Endothelial cell of umbilical vein (primary cell): ENCODE measurements around the gene ARHGAP15. TPM values are rescaled to one million over a fixed set of nuclear protein-coding genes. Genes with fewer than 3 reads are reported as not detected.

Experiments
- BruUV-seq: library from RNA; stranded (reverse); fragments of 400-500 nt; replicated peaks from 2 replicates; lab custom pipeline; 2021; lab: Mats Ljungman, UMichigan
- CTCF ChIA-PET: fragments of 300-600, 350-600 bp; sonication (Branson Sonifier 250); formaldehyde crosslinking; loops from one replicate; lab custom pipeline; 2021; ENCODE audit warnings: antibody characterized with exemption, inconsistent platforms; lab: Charles Lee
- POLR2A ChIA-PET: fragments of 300-600, 350-600 bp; sonication (Branson Sonifier 250); formaldehyde crosslinking; loops from one replicate; lab custom pipeline; 2021; ENCODE audit warnings: antibody characterized with exemption, inconsistent platforms; lab: Charles Lee
- DNase-seq: peaks from one replicate; pipeline ENCODE4 v3.0.0-alpha.2; 2011; ENCODE audit warnings: low read depth, low spot score
- FAIRE-seq: peaks from 2 replicates; lab custom pipeline; 2011; peaks lifted over from hg19 to GRCh38; lab: Jason Lieb, UNC
- H2AFZ ChIP-seq: 2 replicates; pipeline ENCODE4 v1.6.0; 2012; ENCODE audit warnings: low read depth, low read length, control low read depth, inconsistent platforms
- H3K27ac ChIP-seq: 2 replicates; pipeline ENCODE4 v1.5.1; 2011; ENCODE audit warnings: low read depth, mild to moderate bottlenecking, control low read depth, low read length, moderate library complexity; ENCODE audit not compliant: insufficient read depth
- H3K27me3 ChIP-seq, 2 experiments: 2 replicates each; pipeline versions ENCODE4 v1.6.0 to v1.6.1; 2011; ENCODE audit warnings: low read length in 2 of 2, mixed read lengths in 1 of 2; ENCODE audit not compliant: control insufficient read depth in 2 of 2, insufficient read depth in 2 of 2
- H3K36me3 ChIP-seq, 2 experiments: 2 replicates in 1 of 2; 3 replicates in 1 of 2; pipeline ENCODE4 v1.5.1; 2011; ENCODE audit warnings: low read length in 2 of 2, mild to moderate bottlenecking in 1 of 2, moderate library complexity in 1 of 2; ENCODE audit not compliant: control insufficient read depth in 2 of 2, insufficient read depth in 2 of 2; ENCODE audit errors: extremely low read depth in 1 of 2
- H3K4me1 ChIP-seq: 3 replicates; pipeline ENCODE4 v1.5.1; 2011; ENCODE audit warnings: mild to moderate bottlenecking, low read length; ENCODE audit not compliant: control insufficient read depth, insufficient read depth; ENCODE audit errors: extremely low read depth
- H3K4me2 ChIP-seq: 2 replicates; pipeline ENCODE4 v1.6.1; 2011; ENCODE audit warnings: low read length, control low read depth, mixed read lengths; ENCODE audit not compliant: insufficient read depth
- H3K4me3 ChIP-seq, 3 experiments: fragments of 200-600 bp in 1 of 3; sonication (generic), shearing (Covaris generic) in 1 of 3; replicated peaks in 1 of 3; 2 replicates each; pipeline ENCODE4 v1.5.1; 2011 to 2016; ENCODE audit warnings: control low read depth in 3 of 3, low read length in 3 of 3, mild to moderate bottlenecking in 2 of 3, inconsistent platforms in 1 of 3, low read depth in 1 of 3, moderate library complexity in 1 of 3; ENCODE audit not compliant: insufficient read depth in 1 of 3
- H3K79me2 ChIP-seq: 2 replicates; pipeline ENCODE4 v1.6.0; 2012; ENCODE audit warnings: low read length, inconsistent platforms; ENCODE audit not compliant: control insufficient read depth, insufficient read depth
- H3K9ac ChIP-seq: replicated peaks from 2 replicates; pipeline ENCODE3; 2011; ENCODE audit warnings: low read length, control low read depth; ENCODE audit not compliant: insufficient read depth; ENCODE audit errors: extremely low read depth
- H3K9me1 ChIP-seq: replicated peaks from 3 replicates; pipeline ENCODE4 v1.6.0; 2011; ENCODE audit warnings: mild to moderate bottlenecking, low read length; ENCODE audit not compliant: control insufficient read depth, insufficient read depth; ENCODE audit errors: extremely low read depth
- H3K9me3 ChIP-seq: replicated peaks from 2 replicates; pipeline ENCODE4 v1.5.1; 2012; ENCODE audit warnings: low read length, inconsistent platforms; ENCODE audit not compliant: control insufficient read depth, insufficient read depth
- H4K20me1 ChIP-seq: replicated peaks from 2 replicates; pipeline ENCODE3; 2011; ENCODE audit warnings: mild to moderate bottlenecking, low read length; ENCODE audit not compliant: control insufficient read depth, insufficient read depth; ENCODE audit errors: extremely low read depth
- EZH2 ChIP-seq: IDR thresholded peaks from 2 replicates; pipeline ENCODE4 v1.6.1; 2012; ENCODE audit warnings: borderline replicate concordance, low read depth, mild to moderate bottlenecking, moderate library complexity, low read length, inconsistent platforms; ENCODE audit not compliant: severe bottlenecking
- FOS ChIP-seq: IDR thresholded peaks from 2 replicates; pipeline ENCODE4 v1.6.1; 2011; ENCODE audit warnings: mild to moderate bottlenecking, low read length, moderate library complexity, borderline replicate concordance; ENCODE audit not compliant: insufficient read depth
- GATA2 ChIP-seq: IDR thresholded peaks from 2 replicates; pipeline ENCODE4 v1.7.0; 2011; ENCODE audit warnings: low read depth, mild to moderate bottlenecking, moderate library complexity, mixed read lengths, low read length; ENCODE audit not compliant: insufficient read length, insufficient read depth
- JUN ChIP-seq: IDR thresholded peaks from 2 replicates; pipeline ENCODE4 v1.6.1; 2011; ENCODE audit warnings: borderline replicate concordance, low read depth; ENCODE audit not compliant: insufficient read length, insufficient read depth
- MYC ChIP-seq: IDR thresholded peaks from one replicate; pipeline ENCODE4 v1.6.1; 2011; ENCODE audit warnings: mild to moderate bottlenecking, low read depth, low read length
- POLR2A ChIP-seq: IDR thresholded peaks from 2 replicates; pipeline ENCODE4 v1.6.1; 2012; ENCODE audit warnings: low read depth, mild to moderate bottlenecking, control low read depth, low read length
- POLR2AphosphoS5 ChIP-seq: IDR thresholded peaks from 2 replicates; pipeline ENCODE4 v1.6.1; 2012; ENCODE audit warnings: low read depth, mild to moderate bottlenecking, control low read depth, low read length, moderate library complexity; ENCODE audit not compliant: insufficient read depth
- dilution Hi-C: fragments of 300-500 bp; cut with MboI; formaldehyde crosslinking; loops from one replicate; pipeline ENCODE4 v1.15.0; 2019; ENCODE audit warnings: low sequenced_read_pairs; ENCODE audit not compliant: extremely low pct_ligation_motif_present
- intact Hi-C: fragments of 100-400 bp; cut with micrococcal nuclease; formaldehyde crosslinking; loops from one replicate; pipeline ENCODE4 v1.10.0; 2022
- polyA plus RNA-seq, 4 experiments: library from polyadenylated mRNA; depleted of rRNA in 3 of 4; stranded (reverse) in 3 of 4; unstranded in 1 of 4; fragments of >200 nt; gene quantifications; 2 replicates each; pipeline versions ENCODE4 v1.2.1 to v1.2.3, GENCODE V29; 2011 to 2012; ENCODE audit warnings: missing spikeins in 1 of 4
- total RNA-seq: library from RNA; stranded (reverse); gene quantifications from 2 replicates; pipeline ENCODE4 v1.2.3, GENCODE V29; 2021
- TF ChIP-seq, protein P1 (sequence below), 2 donors: IDR thresholded peaks; 1 replicate in 1 of 2; 2 replicates in 1 of 2; pipeline ENCODE4 v1.5.1; 2011; ENCODE audit warnings: low read length in 2 of 2, mild to moderate bottlenecking in 2 of 2, moderate library complexity in 2 of 2, control low read depth in 1 of 2, inconsistent platforms in 1 of 2, low read depth in 1 of 2; ENCODE audit not compliant: insufficient read depth in 1 of 2; ENCODE audit errors: extremely low read depth in 1 of 2
- TF ChIP-seq, protein P2 (sequence below): IDR thresholded peaks from 2 replicates; pipeline ENCODE4 v1.6.1; 2011; ENCODE audit not compliant: insufficient read depth, insufficient read length

ARHGAP15 gene
- total and polyA plus RNA-seq, 2 donors (not counting 3 experiments of a cell fraction or from before 2014, with no cell fraction given): not detected

DNA sequence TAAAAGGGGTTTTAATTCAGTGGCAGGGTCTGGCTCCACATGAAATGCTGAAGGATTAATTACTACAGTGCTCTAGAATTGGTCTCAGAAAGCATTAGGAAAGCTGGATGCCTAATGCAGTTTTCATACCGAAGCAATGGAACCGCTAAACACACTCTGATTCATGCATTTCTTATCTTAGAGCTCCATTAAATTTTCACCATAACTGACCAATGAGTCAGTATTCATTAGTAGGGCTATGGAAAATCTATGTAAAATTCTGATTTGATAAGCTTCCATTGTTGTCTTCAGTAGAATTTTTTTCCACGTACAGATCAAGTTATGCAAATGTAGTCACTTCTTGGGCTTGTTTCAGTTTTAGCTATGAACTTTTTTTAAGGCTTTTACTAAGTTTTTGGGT lies 359.9 kb downstream of the ARHGAP15 start:
- no TSS peak for BruUV-seq
- H2AFZ ChIP-seq: peak overlapping the region; percentile 36
- peak overlapping the region; percentile 64 for H3K4me2 ChIP-seq
- H3K27me3 ChIP-seq: no peaks in the 10 kb centered on the region
- intact Hi-C loops: loop anchor here (10.0 kb wide), 1 partner anchor 626 kb away; no protein-coding TSS in a partner anchor
- peaks cover 3% of the 10 kb centered on the region for H3K4me1 ChIP-seq
- ChIA-PET CTCF (interaction anchor here (1.0 to 1.2 kb wide), 3 partner anchors 9 to 12 kb away, joined by 3 to 4 read pairs (median 3); no protein-coding TSS in a partner anchor), POLR2A (no interaction called here)
- no peaks in the 10 kb centered on the region for H3K79me2 ChIP-seq
- FAIRE-seq (peak; percentile 89), DNase-seq (peak; percentile 81)
- no peaks in the 10 kb centered on the region for H3K9me3 ChIP-seq
- no peak overlapping the region for H3K9ac ChIP-seq
- H3K4me3 ChIP-seq: no peak overlapping the region
- H3K36me3 ChIP-seq: no peaks in the 10 kb centered on the region
- no peaks in the 10 kb centered on the region for H3K9me1 ChIP-seq
- H4K20me1 ChIP-seq: no peaks in the 10 kb centered on the region
- peak overlapping the region; percentile 10 for H3K27ac ChIP-seq
- TF ChIP-seq GATA2 (peak; percentile 67), MYC (no peak), JUN (peak; percentile 76), FOS (peak; percentile 72)
- dilution Hi-C loops: no loop called here

DNA sequence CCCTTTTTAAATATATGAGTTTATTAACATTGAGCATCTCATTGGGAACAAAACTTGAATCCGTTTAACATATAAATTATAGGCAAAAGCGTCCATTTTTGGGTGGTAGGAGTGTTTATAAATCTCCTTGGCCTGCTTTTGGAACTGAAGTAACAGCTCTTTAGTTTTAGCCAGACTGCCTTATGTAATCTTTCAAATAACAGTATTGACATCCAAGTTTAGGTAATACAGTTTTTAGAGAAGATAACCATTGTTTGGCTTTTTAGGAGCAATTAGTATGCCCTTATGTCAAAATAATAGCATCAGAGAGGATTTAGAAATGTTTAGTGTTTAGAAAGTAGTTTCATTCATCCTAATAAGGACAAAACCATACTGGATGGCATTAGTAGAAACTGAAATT lies 361.9 kb downstream of the ARHGAP15 start:
- no peaks in the 10 kb centered on the region for H3K79me2 ChIP-seq
- H3K27ac ChIP-seq: no peak overlapping the region
- ChIA-PET POLR2A (no interaction called here), CTCF (no interaction called here)
- no peaks in the 10 kb centered on the region for H3K9me3 ChIP-seq
- no peak overlapping the region for H2AFZ ChIP-seq
- H3K36me3 ChIP-seq: no peaks in the 10 kb centered on the region
- no peak overlapping the region for H3K4me2 ChIP-seq
- H3K27me3 ChIP-seq: no peaks in the 10 kb centered on the region
- H3K9me1 ChIP-seq: no peaks in the 10 kb centered on the region
- intact Hi-C loops (no loop called here), dilution Hi-C loops (no loop called here)
- DNase-seq: no peak
- H3K4me1 ChIP-seq: peaks cover 3% of the 10 kb centered on the region
- TF ChIP-seq MYC (no peak), EZH2 (no peak), JUN (no peak), POLR2AphosphoS5 (no peak), GATA2 (no peak), POLR2A (no peak), FOS (no peak)
- TF ChIP-seq, protein P1, sequence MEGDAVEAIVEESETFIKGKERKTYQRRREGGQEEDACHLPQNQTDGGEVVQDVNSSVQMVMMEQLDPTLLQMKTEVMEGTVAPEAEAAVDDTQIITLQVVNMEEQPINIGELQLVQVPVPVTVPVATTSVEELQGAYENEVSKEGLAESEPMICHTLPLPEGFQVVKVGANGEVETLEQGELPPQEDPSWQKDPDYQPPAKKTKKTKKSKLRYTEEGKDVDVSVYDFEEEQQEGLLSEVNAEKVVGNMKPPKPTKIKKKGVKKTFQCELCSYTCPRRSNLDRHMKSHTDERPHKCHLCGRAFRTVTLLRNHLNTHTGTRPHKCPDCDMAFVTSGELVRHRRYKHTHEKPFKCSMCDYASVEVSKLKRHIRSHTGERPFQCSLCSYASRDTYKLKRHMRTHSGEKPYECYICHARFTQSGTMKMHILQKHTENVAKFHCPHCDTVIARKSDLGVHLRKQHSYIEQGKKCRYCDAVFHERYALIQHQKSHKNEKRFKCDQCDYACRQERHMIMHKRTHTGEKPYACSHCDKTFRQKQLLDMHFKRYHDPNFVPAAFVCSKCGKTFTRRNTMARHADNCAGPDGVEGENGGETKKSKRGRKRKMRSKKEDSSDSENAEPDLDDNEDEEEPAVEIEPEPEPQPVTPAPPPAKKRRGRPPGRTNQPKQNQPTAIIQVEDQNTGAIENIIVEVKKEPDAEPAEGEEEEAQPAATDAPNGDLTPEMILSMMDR (IDR thresholded peaks at IDR 0.05; ENCODE audit: extremely low read depth in 1 of 2, insufficient read depth in 1 of 2, low read depth in 1 of 2, low read length in 2 of 2): no peak
- TF ChIP-seq, protein P2, sequence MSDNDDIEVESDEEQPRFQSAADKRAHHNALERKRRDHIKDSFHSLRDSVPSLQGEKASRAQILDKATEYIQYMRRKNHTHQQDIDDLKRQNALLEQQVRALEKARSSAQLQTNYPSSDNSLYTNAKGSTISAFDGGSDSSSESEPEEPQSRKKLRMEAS: no peak
- H3K4me3 ChIP-seq: no peak overlapping the region
- no peak for FAIRE-seq
- BruUV-seq: no TSS peak
- H4K20me1 ChIP-seq: no peaks in the 10 kb centered on the region
- H3K9ac ChIP-seq: no peak overlapping the region
